ENCODE results near the gene PTOV1. TPM values are rescaled to one million over a fixed set of nuclear protein-coding genes. Genes with fewer than 3 reads are reported as not detected.

PTOV1 gene
- total RNA-seq, 1 experiment from 2014 or later = 205 TPM

- Histone ChIP-seq H3K36me3 (replicated peaks; ENCODE audit: control insufficient read depth, insufficient read depth, low read length) (peaks cover 23% of the 10 kb centered on the region), H3K4me3 (ENCODE audit: insufficient read depth, low read depth, low read length) (no peak overlapping the region), H3K27me3 (ENCODE audit: control insufficient read depth, insufficient read depth, low read length) (no peaks in the 10 kb centered on the region)
- DNase-seq = no peak
Observed at GRCh38 chr19:49864890-49865289, 13.9 kb downstream of the PTOV1 start.

- peak; percentile 99 for DNase-seq
- H3K27me3 ChIP-seq (ENCODE audit: control insufficient read depth, insufficient read depth, low read length) = no peaks in the 10 kb centered on the region
- H3K4me3 ChIP-seq (ENCODE audit: insufficient read depth, low read depth, low read length) = peak within 1 kb of the TSS; percentile 83
- H3K36me3 ChIP-seq (replicated peaks; ENCODE audit: control insufficient read depth, insufficient read depth, low read length) = peaks cover 16% of the 10 kb centered on the region
Observed at GRCh38 chr19:49866933-49867782, 16.2 kb downstream of the PTOV1 start, which contains the start of gene PNKP. Gene PNKP, minus strand, starts transcription at chr19:49867576. Its CDS starts 372 bp downstream, at chr19:49867204.

DNA sequence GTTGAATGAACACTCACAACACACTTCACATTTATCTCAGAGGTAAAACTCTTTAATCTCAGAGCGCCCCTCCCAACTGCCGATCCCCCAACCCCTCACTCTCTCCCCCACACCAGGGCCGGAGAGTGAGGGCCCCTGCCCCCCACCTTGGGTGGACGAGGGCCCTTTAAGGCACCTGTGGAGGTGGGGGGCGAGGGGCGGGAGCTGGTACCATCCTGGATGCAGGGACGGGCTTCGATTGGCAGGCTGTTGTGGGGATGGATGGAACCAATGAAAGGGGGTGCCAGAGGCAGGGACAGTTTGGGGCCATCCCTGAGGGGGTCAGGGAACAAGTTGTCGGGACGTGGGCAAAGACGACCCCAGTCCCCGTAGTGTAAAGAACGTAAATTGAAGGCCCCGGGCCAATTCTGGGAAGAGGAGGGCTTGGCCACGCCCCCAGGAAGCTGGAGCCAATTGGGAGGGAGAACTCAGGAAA lies 18.1 kb downstream of the PTOV1 start:
- Histone ChIP-seq H3K27me3 (ENCODE audit: control insufficient read depth, insufficient read depth, low read length) (no peaks in the 10 kb centered on the region), H3K36me3 (replicated peaks; ENCODE audit: control insufficient read depth, insufficient read depth, low read length) (peaks cover 8% of the 10 kb centered on the region), H3K4me3 (ENCODE audit: insufficient read depth, low read depth, low read length) (peak overlapping the region; percentile 42)
- DNase-seq = no peak

DNA sequence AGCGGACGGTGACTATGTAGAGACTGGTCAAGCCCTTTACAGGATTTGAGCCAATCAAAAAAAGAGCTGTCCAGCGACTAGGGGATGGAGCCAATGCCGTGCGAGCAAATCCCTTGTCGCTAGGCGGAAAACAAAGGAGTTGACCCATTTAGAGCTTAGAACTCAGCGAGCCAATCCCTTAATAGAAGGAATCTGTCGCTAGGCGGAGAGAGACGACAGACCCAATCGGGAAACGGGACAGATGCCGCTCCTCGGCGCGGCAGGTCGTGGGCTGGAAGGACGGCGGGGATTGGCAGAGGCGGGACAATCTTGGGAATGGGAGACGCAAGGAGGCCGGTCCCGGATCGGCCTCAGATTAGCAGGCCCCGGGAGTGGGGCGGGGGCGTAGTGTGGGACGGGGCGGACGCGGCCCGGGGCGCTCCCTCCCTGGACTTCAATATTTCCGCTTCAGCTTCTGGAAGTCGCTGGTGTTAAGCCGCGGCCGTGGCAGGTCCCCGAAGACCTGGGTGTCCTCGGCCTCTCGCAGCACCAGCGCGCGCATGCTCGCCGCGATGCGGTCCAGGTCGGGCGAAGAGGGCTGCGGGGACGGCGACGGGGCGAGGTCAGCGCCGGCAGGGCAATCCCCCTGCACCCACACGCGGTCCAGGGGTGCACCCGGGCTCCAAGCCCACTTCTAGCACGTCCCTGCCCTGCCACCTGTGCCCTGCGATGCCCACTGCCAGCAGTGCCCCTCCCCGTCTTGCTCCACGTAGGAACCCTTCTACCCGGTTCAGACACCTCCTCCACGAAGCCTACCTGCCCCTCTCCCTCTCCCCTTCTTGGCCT lies 18.7 kb downstream of the PTOV1 start:
- no peaks in the 10 kb centered on the region for H3K27me3 ChIP-seq (ENCODE audit: control insufficient read depth, insufficient read depth, low read length)
- H3K4me3 ChIP-seq (ENCODE audit: insufficient read depth, low read depth, low read length) = peak overlapping the region; percentile 67
- peak; percentile 97 for DNase-seq
- H3K36me3 ChIP-seq (replicated peaks; ENCODE audit: control insufficient read depth, insufficient read depth, low read length) = peaks cover 2% of the 10 kb centered on the region; the same call in 1 of the 2 replicates

DNA sequence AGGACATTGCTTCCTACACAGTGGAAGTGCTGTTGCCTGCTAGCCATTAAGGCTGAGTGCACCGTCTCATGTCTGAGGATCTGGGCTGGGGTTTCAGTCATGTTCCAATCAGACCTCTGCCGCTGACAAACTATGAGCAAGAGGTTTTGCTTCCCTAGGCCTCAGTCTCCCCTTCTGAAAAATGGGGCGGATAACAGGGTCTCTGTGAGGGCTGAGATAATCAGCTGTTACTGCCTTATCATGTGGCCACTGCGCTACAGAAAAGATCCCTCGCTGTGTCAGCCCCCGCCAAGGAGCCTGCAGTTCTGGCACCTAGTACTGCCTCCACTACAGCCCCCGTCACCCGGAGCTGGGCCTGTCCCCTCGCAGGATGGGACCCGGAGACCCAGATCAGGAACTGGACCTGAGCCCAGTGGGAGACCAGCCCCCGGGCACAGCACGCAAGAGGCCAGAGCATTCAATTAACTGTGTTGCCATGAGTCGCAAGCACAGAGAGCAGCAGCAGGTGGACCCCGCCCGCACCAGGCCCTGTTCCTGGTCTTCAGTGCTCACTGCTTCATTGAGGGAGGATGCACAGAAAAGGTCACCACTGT lies 19.4 kb downstream of the PTOV1 start:
- Histone ChIP-seq H3K36me3 (replicated peaks; ENCODE audit: control insufficient read depth, insufficient read depth, low read length) (no peaks in the 10 kb centered on the region; the same call in 1 of the 2 replicates), H3K4me3 (ENCODE audit: insufficient read depth, low read depth, low read length) (peak overlapping the region; percentile 67), H3K27me3 (ENCODE audit: control insufficient read depth, insufficient read depth, low read length) (no peaks in the 10 kb centered on the region)
- no peak for DNase-seq

- H3K27me3 ChIP-seq (ENCODE audit: control insufficient read depth, insufficient read depth, low read length) = no peaks in the 10 kb centered on the region
- no peaks in the 10 kb centered on the region; the same call in 1 of the 2 replicates for H3K36me3 ChIP-seq (replicated peaks; ENCODE audit: control insufficient read depth, insufficient read depth, low read length)
- no peak for DNase-seq
Observed at GRCh38 chr19:49871349-49871985, 20.5 kb downstream of the PTOV1 start.

DNA sequence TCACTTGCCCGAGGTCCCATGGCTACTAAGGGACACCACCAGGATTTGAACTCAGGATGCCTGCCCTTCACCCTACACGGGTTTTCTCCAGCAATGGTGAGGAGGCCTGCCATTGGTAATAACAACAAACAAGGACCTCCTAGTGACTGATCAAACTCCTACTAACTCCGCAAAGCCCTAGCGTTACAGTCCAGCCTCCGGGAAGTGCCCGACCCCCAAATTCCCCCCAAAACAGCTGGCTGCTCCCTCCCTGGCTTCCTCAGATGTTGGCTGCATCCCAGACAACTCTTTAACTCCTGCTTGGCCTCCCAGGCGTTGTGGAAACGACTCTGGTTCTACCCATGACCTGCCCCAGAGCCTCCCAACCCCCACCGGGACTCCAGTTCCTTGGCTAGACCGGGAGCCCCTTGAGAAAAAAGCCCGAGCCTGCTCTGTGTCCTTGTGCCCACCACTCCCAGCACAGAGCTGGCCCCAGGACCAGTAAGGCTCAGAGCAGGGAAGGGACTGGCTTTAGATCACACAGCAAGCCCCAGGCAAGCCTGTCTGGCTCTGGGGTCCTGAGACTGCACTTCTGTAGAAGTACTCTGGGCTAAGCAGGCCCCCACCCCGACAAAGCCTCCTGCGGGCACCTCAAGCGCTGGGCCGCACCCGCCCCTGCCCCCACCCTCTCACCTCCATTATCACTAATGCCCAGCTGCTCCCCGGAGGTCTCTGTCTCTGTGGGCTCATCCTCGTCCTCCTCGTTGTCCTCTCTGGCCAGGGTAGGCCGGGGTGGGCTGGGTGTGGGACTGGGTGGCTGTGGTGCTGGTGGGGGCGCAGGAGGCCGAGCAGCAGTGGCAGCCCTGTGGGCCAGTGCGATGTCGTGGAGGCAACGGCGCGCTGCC lies 21.5 kb downstream of the PTOV1 start:
- no peaks in the 10 kb centered on the region; the same call in 1 of the 2 replicates for H3K36me3 ChIP-seq (replicated peaks; ENCODE audit: control insufficient read depth, insufficient read depth, low read length)
- H3K4me3 ChIP-seq (ENCODE audit: insufficient read depth, low read depth, low read length) = no peak overlapping the region
- no peak for DNase-seq
- H3K27me3 ChIP-seq (ENCODE audit: control insufficient read depth, insufficient read depth, low read length) = no peaks in the 10 kb centered on the region

More at GRCh38 chr19:49871349-49871985, 20.5 kb downstream of the PTOV1 start:
- no peak overlapping the region for H3K4me3 ChIP-seq (ENCODE audit: insufficient read depth, low read depth, low read length)

DNA sequence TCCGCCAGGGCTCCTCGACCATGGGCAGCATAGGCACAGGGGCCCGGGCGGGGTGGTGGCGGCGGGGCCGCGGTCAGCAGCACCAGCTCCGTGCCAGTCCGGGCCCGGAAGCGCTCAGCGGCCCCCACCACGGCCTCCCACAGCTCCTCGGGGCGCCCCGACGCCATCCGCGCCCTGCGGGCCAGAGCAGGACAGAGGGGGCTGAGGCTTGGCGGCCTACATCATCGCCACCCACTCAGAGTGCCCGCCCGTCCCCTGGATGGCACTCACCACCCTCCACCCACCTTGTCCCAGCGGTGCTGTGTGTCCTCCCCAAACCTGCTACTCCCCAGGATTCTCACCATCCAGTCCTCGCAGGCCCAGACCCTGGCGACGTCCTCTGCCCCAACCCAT lies 22.2 kb downstream of the PTOV1 start:
- H3K36me3 ChIP-seq (replicated peaks; ENCODE audit: control insufficient read depth, insufficient read depth, low read length) = no peaks in the 10 kb centered on the region; the same call in 1 of the 2 replicates
- no peaks in the 10 kb centered on the region for H3K27me3 ChIP-seq (ENCODE audit: control insufficient read depth, insufficient read depth, low read length)
- H3K4me3 ChIP-seq (ENCODE audit: insufficient read depth, low read depth, low read length) = no peak overlapping the region
- DNase-seq = no peak

GRCh38 chr19:49873834-49874233 lies 22.9 kb downstream of the PTOV1 start:
- Histone ChIP-seq H3K36me3 (replicated peaks; ENCODE audit: control insufficient read depth, insufficient read depth, low read length) (no peaks in the 10 kb centered on the region; the same call in 1 of the 2 replicates), H3K27me3 (ENCODE audit: control insufficient read depth, insufficient read depth, low read length) (no peaks in the 10 kb centered on the region), H3K4me3 (ENCODE audit: insufficient read depth, low read depth, low read length) (no peak overlapping the region)
- DNase-seq = no peak

DNA sequence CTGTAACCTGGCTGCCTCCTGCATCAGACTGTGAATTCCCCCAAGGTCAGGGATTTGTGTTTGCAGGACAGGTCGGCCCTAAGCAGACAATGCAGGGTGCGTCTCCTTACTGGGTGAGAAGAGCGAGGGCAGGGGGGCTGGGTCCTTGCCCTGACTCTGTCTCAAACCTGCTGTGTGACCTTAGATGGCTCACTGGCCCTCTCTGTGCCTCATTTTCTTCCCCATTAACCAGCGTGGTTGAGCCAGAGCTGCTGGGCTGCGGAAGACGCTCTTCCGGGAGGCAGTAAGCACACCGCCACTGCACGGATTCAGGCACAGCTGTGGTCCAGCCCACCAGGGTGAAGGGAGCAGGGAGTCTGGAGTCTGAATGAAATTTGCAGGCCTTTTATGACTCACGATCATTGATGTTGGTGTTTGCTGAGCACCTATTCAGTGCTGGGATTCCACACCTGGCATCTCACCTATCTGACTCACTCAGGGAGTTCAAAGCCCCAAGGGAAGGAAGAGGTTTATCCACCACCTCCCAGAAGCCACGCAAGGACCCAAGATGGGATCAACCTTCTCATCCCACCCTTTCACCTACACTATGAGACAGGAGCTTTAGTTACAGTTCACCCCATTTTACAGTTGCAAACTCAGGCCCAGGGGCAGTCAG lies 23.7 kb downstream of the PTOV1 start:
- Histone ChIP-seq H3K36me3 (replicated peaks; ENCODE audit: control insufficient read depth, insufficient read depth, low read length) (peaks cover 8% of the 10 kb centered on the region), H3K4me3 (ENCODE audit: insufficient read depth, low read depth, low read length) (no peak overlapping the region), H3K27me3 (ENCODE audit: control insufficient read depth, insufficient read depth, low read length) (no peaks in the 10 kb centered on the region)
- no peak for DNase-seq

- no peaks in the 10 kb centered on the region for H3K27me3 ChIP-seq (ENCODE audit: control insufficient read depth, insufficient read depth, low read length)
- H3K36me3 ChIP-seq (replicated peaks; ENCODE audit: control insufficient read depth, insufficient read depth, low read length) = peaks cover 10% of the 10 kb centered on the region
- no peak overlapping the region for H3K4me3 ChIP-seq (ENCODE audit: insufficient read depth, low read depth, low read length)
- DNase-seq = no peak
Observed at GRCh38 chr19:49875177-49875576, 24.2 kb downstream of the PTOV1 start.

DNA sequence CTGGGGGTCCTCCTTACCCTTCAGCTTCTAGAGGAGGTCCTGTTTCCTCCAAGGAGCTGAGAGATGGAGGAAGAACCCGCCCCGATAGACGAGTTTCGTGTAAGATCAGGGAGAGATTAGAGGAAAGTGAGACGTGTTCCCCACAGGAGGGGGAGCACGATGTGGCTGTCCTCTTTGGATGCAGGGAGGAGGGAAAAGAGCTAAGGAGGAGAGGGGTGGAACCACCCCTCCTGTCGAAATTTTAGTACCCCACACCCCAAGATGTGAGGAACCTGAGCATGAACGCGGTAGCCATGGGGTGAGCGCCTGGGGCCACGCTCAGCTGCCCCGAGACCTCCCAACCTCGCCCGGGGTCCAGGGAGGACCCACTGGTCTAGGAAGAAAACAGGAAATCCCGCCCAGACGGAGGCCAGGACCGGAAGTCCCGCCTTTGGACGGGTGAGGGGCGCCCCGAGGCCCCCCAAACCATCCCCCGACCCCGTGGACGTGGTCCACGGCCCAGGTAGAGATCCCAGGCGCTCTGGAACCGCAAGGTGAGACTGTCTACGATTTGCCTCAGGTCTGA lies 25.0 kb downstream of the PTOV1 start:
- Histone ChIP-seq H3K36me3 (replicated peaks; ENCODE audit: control insufficient read depth, insufficient read depth, low read length) (peaks cover 16% of the 10 kb centered on the region), H3K27me3 (ENCODE audit: control insufficient read depth, insufficient read depth, low read length) (no peaks in the 10 kb centered on the region), H3K4me3 (ENCODE audit: insufficient read depth, low read depth, low read length) (peak overlapping the region; percentile 99)
- DNase-seq = peak; percentile 90
